Spinal cord (tissue), 10 donors: ENCODE results near the gene PRAMEF33. TPM values are rescaled to one million over a fixed set of nuclear protein-coding genes. Genes with fewer than 3 reads are reported as not detected.
"Not testable (repeated sequence)": the region's sequence is repeated elsewhere in the genome, so short reads cannot be mapped to it uniquely, and the experiment has no call there.

Experiments used
- DNase-seq, 6 donors: peaks; one replicate each; pipeline versions ENCODE4 v3.0.0 to v3.0.0-alpha.2; 2013 to 2015; ENCODE audit warnings: low spot score in 6 of 6, low read depth in 4 of 6
- H3K27ac ChIP-seq: one replicate; pipeline ENCODE4 v1.5.1; 2013; ENCODE audit warnings: low read depth, low read length, control low read depth
- H3K27me3 ChIP-seq: one replicate; pipeline ENCODE4 v1.6.1; 2013; ENCODE audit warnings: low read length; ENCODE audit not compliant: control insufficient read depth, insufficient read depth
- H3K36me3 ChIP-seq: one replicate; pipeline ENCODE4 v1.6.1; 2013; ENCODE audit warnings: low read length; ENCODE audit not compliant: control insufficient read depth, insufficient read depth
- H3K4me1 ChIP-seq: one replicate; pipeline ENCODE4 v1.6.1; 2013; ENCODE audit warnings: low read length; ENCODE audit not compliant: control insufficient read depth, insufficient read depth
- H3K4me3 ChIP-seq: one replicate; pipeline ENCODE4 v1.5.1; 2013; ENCODE audit warnings: low read depth, low read length, control low read depth
- H3K9me3 ChIP-seq: one replicate; pipeline ENCODE4 v1.6.1; 2013; ENCODE audit warnings: low read length; ENCODE audit not compliant: control insufficient read depth, insufficient read depth
- WGBS: methylation state at CpG from one replicate; pipeline ENCODE4 v1.1.5; 2013; ENCODE audit warnings: missing lambda C conversion rate; ENCODE audit not compliant: insufficient coverage; 5-methylcytosine and 5-hydroxymethylcytosine counted together
- polyA plus RNA-seq, 2 donors: library from polyadenylated mRNA; unstranded; fragments of 120-200 nt; gene quantifications; one replicate each; pipeline ENCODE4 v1.2.1, GENCODE V29; 2013; ENCODE audit not compliant: insufficient read length in 2 of 2
- small RNA-seq: library from RNA; depleted of rRNA; stranded (forward); fragments of <200 nt; gene quantifications from one replicate; pipeline ENCODE3, GENCODE V24; 2014; ENCODE audit warnings: low replicate concordance
- total RNA-seq, 2 donors: library from RNA; depleted of rRNA in 1 of 2; stranded (reverse); fragments of 120-200 nt in 1 of 2; fragments of >200 nt in 1 of 2; gene quantifications; one replicate each; pipeline versions ENCODE4 v1.2.3 to v1.2.4, GENCODE V29; 2013 to 2014
- donor health status: healthy.

The PRAMEF33 gene
- total and polyA plus RNA-seq, 4 donors, result not detected

- H3K4me3 ChIP-seq, H3K36me3 ChIP-seq, H3K4me1 ChIP-seq, H3K9me3 ChIP-seq, H3K27me3 ChIP-seq, H3K27ac ChIP-seq, DNase-seq: not testable (repeated sequence)
These were observed 1.1 kb upstream of the PRAMEF33 start for GRCh38 chr1:13302197-13302596.

DNA sequence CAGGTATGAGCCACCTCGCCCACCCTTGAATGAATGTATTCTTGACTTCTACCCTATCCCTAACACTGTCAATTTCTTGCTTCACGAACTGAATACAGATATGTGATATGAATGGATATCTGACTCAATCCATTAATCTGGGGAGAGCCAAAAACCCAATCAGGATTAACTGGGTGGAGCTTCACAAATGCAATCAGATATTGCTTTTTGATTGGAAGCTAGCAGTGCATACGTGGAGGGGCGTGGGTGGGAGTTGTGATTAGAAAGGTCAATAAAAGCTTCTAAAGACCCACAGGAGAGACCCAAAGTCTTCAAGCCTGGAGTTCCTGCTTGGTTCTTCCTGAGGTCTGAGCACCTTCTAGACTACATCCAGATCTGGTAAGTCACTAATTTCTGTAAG lies 11.9 kb downstream of the PRAMEF33 start, which contains the start of gene PRAMEF15:
Gene PRAMEF15 (plus strand): TSS at position 301 of the 400 bp plus-strand sequence. CDS start 2,827 bp downstream, outside the sequence.
- not testable (repeated sequence) for H3K9me3 ChIP-seq, H3K4me3 ChIP-seq, H3K27me3 ChIP-seq, H3K27ac ChIP-seq, DNase-seq, H3K4me1 ChIP-seq, H3K36me3 ChIP-seq
- 60% methylated on average over 1 of the region's 4 CpGs for WGBS

DNA sequence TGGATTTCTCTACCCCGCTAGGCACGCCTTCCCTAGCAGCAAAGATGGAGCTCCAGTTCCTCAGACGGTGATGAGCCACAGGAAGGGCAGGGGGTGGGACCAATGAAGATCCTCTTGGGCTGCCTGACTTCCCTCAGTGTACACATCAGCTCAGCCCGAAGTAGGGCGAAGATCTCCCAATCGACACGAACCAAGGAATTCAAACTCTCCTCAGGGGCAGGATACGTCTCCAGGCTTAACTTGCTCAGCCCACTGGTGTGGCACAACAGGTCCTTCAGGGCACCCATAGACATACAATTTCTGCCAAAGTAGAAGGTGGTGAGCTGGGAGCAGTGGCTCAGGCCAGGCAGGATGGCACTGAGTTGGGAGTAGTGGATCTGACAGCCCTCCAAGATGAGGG lies 39.2 kb downstream of the PRAMEF33 start:
- not testable (repeated sequence) for H3K27me3 ChIP-seq, H3K27ac ChIP-seq, H3K4me3 ChIP-seq, H3K9me3 ChIP-seq, DNase-seq, H3K4me1 ChIP-seq, H3K36me3 ChIP-seq
- WGBS, result no CpG with 5 or more reads among the region's 8 CpGs

DNA sequence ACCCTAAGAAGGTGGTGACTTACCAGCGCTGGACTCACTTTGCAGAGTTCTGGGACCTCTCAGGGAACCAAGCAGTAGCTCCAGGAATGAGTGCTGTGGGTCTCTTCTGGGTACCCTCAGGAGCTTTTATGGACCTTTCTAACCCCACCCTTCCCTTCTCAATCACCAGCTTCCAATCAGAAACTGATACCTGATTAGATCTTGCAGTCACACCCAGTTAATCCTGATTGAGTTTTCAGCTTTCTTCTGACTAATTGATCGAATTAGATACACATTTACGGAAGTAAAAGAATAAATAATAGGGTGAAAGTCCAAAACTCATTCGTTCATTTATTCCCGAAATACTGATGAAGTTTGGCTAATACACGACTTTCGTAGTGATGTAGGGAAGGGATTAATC lies 43.7 kb downstream of the PRAMEF33 start, which contains the start of gene PRAMEF14:
Gene PRAMEF14 (minus strand): TSS at position 101 of the 400 bp plus-strand sequence. CDS start 1,820 bp downstream, outside the sequence.
- not testable (repeated sequence) for H3K4me3 ChIP-seq, H3K27ac ChIP-seq, H3K36me3 ChIP-seq, H3K27me3 ChIP-seq, H3K4me1 ChIP-seq, H3K9me3 ChIP-seq, DNase-seq
- no CpG with 5 or more reads among the region's 7 CpGs for WGBS

DNA sequence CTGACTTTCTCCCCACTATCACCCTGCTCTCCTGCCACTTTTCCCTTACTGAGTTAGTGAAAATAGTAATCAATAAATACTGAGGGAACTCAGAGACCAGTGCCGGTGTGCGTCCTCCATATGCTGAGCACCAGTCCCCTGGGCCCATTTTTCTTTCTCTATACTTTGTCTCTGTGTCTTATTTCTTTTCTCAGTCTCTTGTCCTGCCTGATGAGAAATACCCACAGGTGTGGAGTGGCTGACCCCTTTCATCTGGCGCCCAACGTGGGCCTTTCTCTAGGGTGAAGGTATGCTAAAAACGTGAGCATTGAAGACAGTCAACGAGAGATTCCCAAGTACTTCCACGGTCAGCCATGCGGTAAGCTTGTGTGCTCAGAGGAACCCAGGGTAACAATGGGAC lies 50.1 kb downstream of the PRAMEF33 start:
- H3K27me3 ChIP-seq, H3K9me3 ChIP-seq, H3K27ac ChIP-seq, DNase-seq, H3K4me1 ChIP-seq, H3K4me3 ChIP-seq, H3K36me3 ChIP-seq: not testable (repeated sequence)
- WGBS, result no CpG with 5 or more reads among the region's 8 CpGs

DNA sequence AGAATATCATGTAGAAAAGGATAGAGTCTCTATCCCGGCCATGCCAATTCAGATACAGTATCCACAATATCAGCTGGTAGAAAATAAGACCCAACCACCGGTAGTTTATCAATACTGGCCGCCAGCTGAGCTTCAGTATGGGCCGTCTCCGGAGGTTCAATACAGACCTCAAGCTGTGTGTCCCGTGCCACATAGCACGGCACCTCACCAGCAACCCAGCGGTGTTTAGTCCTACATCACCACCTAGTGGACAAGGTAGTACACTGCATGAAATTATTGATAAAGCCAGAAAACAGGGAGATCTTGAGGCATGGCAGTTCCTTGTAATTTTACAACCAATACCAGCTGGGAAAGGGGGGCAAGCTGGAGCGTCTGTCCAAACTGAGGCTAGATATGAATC lies 51.1 kb downstream of the PRAMEF33 start:
- not testable (repeated sequence) for H3K27me3 ChIP-seq
- no CpG with 5 or more reads among the region's 9 CpGs for WGBS

GRCh38 chr1:13356774-13357173 lies 53.4 kb downstream of the PRAMEF33 start:
- peak; percentile 7 to 92 (median 48) for DNase-seq
- H3K4me3 ChIP-seq, H3K36me3 ChIP-seq, H3K9me3 ChIP-seq, H3K4me1 ChIP-seq, H3K27ac ChIP-seq, H3K27me3 ChIP-seq: not testable (repeated sequence)
- 0% methylated on average over 2 of the region's 5 CpGs for WGBS

More for the DNA sequence above, 51.1 kb downstream of the PRAMEF33 start:
- not testable (repeated sequence) for H3K4me1 ChIP-seq, H3K9me3 ChIP-seq, H3K27ac ChIP-seq, DNase-seq, H3K4me3 ChIP-seq, H3K36me3 ChIP-seq

Small RNA genes lying within 50 kb of the gene (small RNA-seq; reads per million reads assigned to genes)
- gene RNU6-771P, result not detected

Other genes with a start within 250 kb of the PRAMEF33 start
- gene PRAMEF27, start 247.0 kb upstream of the PRAMEF33 start, total RNA-seq, result not detected
- gene PRAMEF27, start 247.0 kb upstream of the PRAMEF33 start, polyA plus RNA-seq, result not detected
- gene HNRNPCL3, start 242.8 kb upstream of the PRAMEF33 start, total RNA-seq, result not detected
- gene HNRNPCL3, start 242.8 kb upstream of the PRAMEF33 start, polyA plus RNA-seq, result not detected
- not detected for gene PRAMEF25, start 232.8 kb upstream of the PRAMEF33 start, total RNA-seq
- not detected for gene PRAMEF25, start 232.8 kb upstream of the PRAMEF33 start, polyA plus RNA-seq
- gene HNRNPCL2, start 186.7 kb upstream of the PRAMEF33 start, total RNA-seq, result not detected
- under 1 TPM in 1 of 2 donors, not detected in 1; 0.27 TPM for gene HNRNPCL2, start 186.7 kb upstream of the PRAMEF33 start, polyA plus RNA-seq
- not detected for gene PRAMEF26, start 147.5 kb upstream of the PRAMEF33 start, total RNA-seq
- not detected for gene PRAMEF26, start 147.5 kb upstream of the PRAMEF33 start, polyA plus RNA-seq
- gene HNRNPCL4, start 137.9 kb upstream of the PRAMEF33 start, total RNA-seq, result not detected
- under 1 TPM; 0.30 to 0.36 TPM for gene HNRNPCL4, start 137.9 kb upstream of the PRAMEF33 start, polyA plus RNA-seq
- gene PRAMEF9, start 131.7 kb upstream of the PRAMEF33 start, total RNA-seq, result not detected
- gene PRAMEF9, start 131.7 kb upstream of the PRAMEF33 start, polyA plus RNA-seq, result not detected
- not detected for gene PRAMEF13, start 102.1 kb upstream of the PRAMEF33 start, total RNA-seq
- gene PRAMEF13, start 102.1 kb upstream of the PRAMEF33 start, polyA plus RNA-seq, result not detected
- gene PRAMEF18, start 77.4 kb upstream of the PRAMEF33 start, total RNA-seq, result not detected
- gene PRAMEF18, start 77.4 kb upstream of the PRAMEF33 start, polyA plus RNA-seq, result under 1 TPM in 1 of 2 donors, not detected in 1; 0.08 TPM
- gene PRAMEF5, start 49.3 kb upstream of the PRAMEF33 start, total RNA-seq, result not detected
- gene PRAMEF5, start 49.3 kb upstream of the PRAMEF33 start, polyA plus RNA-seq, result not detected
- gene PRAMEF8, start 18.4 kb upstream of the PRAMEF33 start, total RNA-seq, result not detected
- not detected for gene PRAMEF8, start 18.4 kb upstream of the PRAMEF33 start, polyA plus RNA-seq
- not detected for gene PRAMEF15, start 12.0 kb downstream of the PRAMEF33 start, total RNA-seq
- gene PRAMEF15, start 12.0 kb downstream of the PRAMEF33 start, polyA plus RNA-seq, result not detected
- gene PRAMEF14, start 43.6 kb downstream of the PRAMEF33 start, total RNA-seq, result not detected
- gene PRAMEF14, start 43.6 kb downstream of the PRAMEF33 start, polyA plus RNA-seq, result not detected
- not detected for gene PRAMEF19, start 68.4 kb downstream of the PRAMEF33 start, total RNA-seq
- gene PRAMEF19, start 68.4 kb downstream of the PRAMEF33 start, polyA plus RNA-seq, result not detected
- not detected for gene PRAMEF17, start 86.1 kb downstream of the PRAMEF33 start, total RNA-seq
- not detected for gene PRAMEF17, start 86.1 kb downstream of the PRAMEF33 start, polyA plus RNA-seq
- not detected for gene PRAMEF20, start 106.9 kb downstream of the PRAMEF33 start, total RNA-seq
- gene PRAMEF20, start 106.9 kb downstream of the PRAMEF33 start, polyA plus RNA-seq, result not detected
- 1 to 10 TPM in 1 of 2 donors, under 1 TPM in 1; 0.55 to 1.7 TPM for gene LRRC38, start 210.5 kb downstream of the PRAMEF33 start, total RNA-seq
- 1 to 10 TPM; 3.8 to 4.8 TPM for gene LRRC38, start 210.5 kb downstream of the PRAMEF33 start, polyA plus RNA-seq